GM19372 (cell line): ENCODE measurements around the gene GLB1L3.
"Not testable (repeated sequence)": the region's sequence is repeated elsewhere in the genome, so short reads cannot be mapped to it uniquely, and the experiment has no call there.

ENCODE experiments used
- ATAC-seq: cut with Tn5 transposase; IDR thresholded peaks from one replicate; pipeline ENCODE4 v1.9.1; 2021; ENCODE audit warnings: mild to moderate bottlenecking, low read depth, moderate library complexity; ENCODE audit not compliant: unreplicated experiment

The GLB1L3 gene

GRCh38 chr11:134250675-134251074 is 25.5 kb upstream of the GLB1L3 start:
- ATAC-seq = no peak

GRCh38 chr11:134252346-134253187 is 23.6 kb upstream of the GLB1L3 start:
- peak; percentile 34 for ATAC-seq

GRCh38 chr11:134253188-134253993 is 22.8 kb upstream of the GLB1L3 start, which contains the start of the genes ACAD8 and THYN1:
ACAD8 (plus strand) TSS chr11:134253568; CDS start chr11:134253601, 33 bp downstream.
THYN1 (minus strand) TSS chr11:134253352; CDS start chr11:134252882, 470 bp downstream.
- peak; percentile 98 for ATAC-seq

GRCh38 chr11:134254433-134255183 is 21.6 kb upstream of the GLB1L3 start:
- ATAC-seq = no peak

- not testable (repeated sequence) for ATAC-seq
Observed at GRCh38 chr11:134255184-134255561, 21.0 kb upstream of the GLB1L3 start.

GRCh38 chr11:134257101-134257500 is 19.1 kb upstream of the GLB1L3 start:
- ATAC-seq = no peak

GRCh38 chr11:134258577-134258976 is 17.6 kb upstream of the GLB1L3 start:
- no peak for ATAC-seq

GRCh38 chr11:134260503-134260902 is 15.7 kb upstream of the GLB1L3 start:
- no peak for ATAC-seq

GRCh38 chr11:134260983-134261382 is 15.2 kb upstream of the GLB1L3 start:
- ATAC-seq = no peak

GRCh38 chr11:134261626-134262488 is 14.3 kb upstream of the GLB1L3 start:
- no peak for ATAC-seq

GRCh38 chr11:134264966-134265764 is 11.0 kb upstream of the GLB1L3 start:
- ATAC-seq = no peak

- ATAC-seq = no peak
Observed at GRCh38 chr11:134266440-134266839, 9.7 kb upstream of the GLB1L3 start.

GRCh38 chr11:134266841-134267251 is 9.3 kb upstream of the GLB1L3 start:
- no peak for ATAC-seq

- no peak for ATAC-seq
Observed at GRCh38 chr11:134267461-134267860, 8.7 kb upstream of the GLB1L3 start.

GRCh38 chr11:134267966-134268365 is 8.2 kb upstream of the GLB1L3 start:
- no peak for ATAC-seq

GRCh38 chr11:134270250-134270714 is 5.9 kb upstream of the GLB1L3 start:
- ATAC-seq = no peak

- no peak for ATAC-seq
Observed at GRCh38 chr11:134271978-134272377, 4.2 kb upstream of the GLB1L3 start.

GRCh38 chr11:134272381-134273316 is 3.5 kb upstream of the GLB1L3 start:
- ATAC-seq = no peak
